Calu3 (cell line): Measurements from ENCODE around the gene CTSD. TPM values are rescaled to one million over a fixed set of nuclear protein-coding genes. Genes with fewer than 3 reads are reported as not detected.

ENCODE experiments used
- BruUV-seq: library from RNA; stranded (reverse); fragments of 400-500 nt; replicated peaks from 2 replicates; lab custom pipeline; 2021; lab: Mats Ljungman, UMichigan
- CTCF ChIA-PET: fragments of 300-600 bp; sonication (Branson Sonifier 250); formaldehyde crosslinking; loops from one replicate; lab custom pipeline; 2022; ENCODE audit warnings: antibody characterized with exemption; lab: Charles Lee
- DNase-seq: peaks from one replicate; pipeline ENCODE4 v3.0.0; 2022
- H3K27ac Mint-ChIP-seq: one replicate; pipeline ENCODE4 v1.8.0; 2022; ENCODE audit warnings: mixed read lengths; ENCODE audit not compliant: unreplicated experiment
- H3K27me3 Mint-ChIP-seq: one replicate; pipeline ENCODE4 v1.8.0; 2022; ENCODE audit warnings: mixed read lengths; ENCODE audit not compliant: unreplicated experiment
- H3K36me3 Mint-ChIP-seq: one replicate; pipeline ENCODE4 v1.8.0; 2022; ENCODE audit warnings: mild to moderate bottlenecking, moderate library complexity, mixed read lengths; ENCODE audit not compliant: insufficient read depth, unreplicated experiment
- H3K4me1 Mint-ChIP-seq: one replicate; pipeline ENCODE4 v1.8.0; 2022; ENCODE audit warnings: mild to moderate bottlenecking, low read depth, mixed read lengths; ENCODE audit not compliant: unreplicated experiment
- H3K4me3 Mint-ChIP-seq: one replicate; pipeline ENCODE4 v1.8.0; 2022; ENCODE audit warnings: mild to moderate bottlenecking, low read depth, moderate library complexity, mixed read lengths; ENCODE audit not compliant: unreplicated experiment
- H3K9me3 Mint-ChIP-seq: one replicate; pipeline ENCODE4 v1.8.0; 2022; ENCODE audit warnings: low read depth, mixed read lengths; ENCODE audit not compliant: unreplicated experiment
- intact Hi-C: fragments of 100-400 bp; cut with micrococcal nuclease; formaldehyde crosslinking; loops from one replicate; pipeline ENCODE4 v1.10.0; 2022; ENCODE audit not compliant: unreplicated experiment
- total RNA-seq: library from RNA; stranded (reverse); gene quantifications from 2 replicates; pipeline ENCODE4 v1.2.3, GENCODE V29; 2022
- TF ChIP-seq, protein P1 (sequence below): fragments of 200-600 bp; IDR thresholded peaks from one replicate; pipeline ENCODE4 v1.8.0; 2022; ENCODE audit warnings: antibody characterized with exemption; ENCODE audit not compliant: unreplicated experiment

The CTSD gene
- total RNA-seq, 1 experiment from 2014 or later, result 531 TPM

GRCh38 chr11:1768141-1768469 is 4.4 kb upstream of the CTSD start:
- Mint-ChIP-seq H3K4me1 (peaks cover 44% of the 10 kb centered on the region), H3K27me3 (no peaks in the 10 kb centered on the region), H3K27ac (no peak overlapping the region), H3K9me3 (no peaks in the 10 kb centered on the region), H3K36me3 (peaks cover 42% of the 10 kb centered on the region), H3K4me3 (no peak overlapping the region)
- intact Hi-C loops, result no loop called here
- CTCF ChIA-PET, result no interaction called here
- no peak for DNase-seq
- BruUV-seq, result no TSS peak
- TF ChIP-seq, protein P1, sequence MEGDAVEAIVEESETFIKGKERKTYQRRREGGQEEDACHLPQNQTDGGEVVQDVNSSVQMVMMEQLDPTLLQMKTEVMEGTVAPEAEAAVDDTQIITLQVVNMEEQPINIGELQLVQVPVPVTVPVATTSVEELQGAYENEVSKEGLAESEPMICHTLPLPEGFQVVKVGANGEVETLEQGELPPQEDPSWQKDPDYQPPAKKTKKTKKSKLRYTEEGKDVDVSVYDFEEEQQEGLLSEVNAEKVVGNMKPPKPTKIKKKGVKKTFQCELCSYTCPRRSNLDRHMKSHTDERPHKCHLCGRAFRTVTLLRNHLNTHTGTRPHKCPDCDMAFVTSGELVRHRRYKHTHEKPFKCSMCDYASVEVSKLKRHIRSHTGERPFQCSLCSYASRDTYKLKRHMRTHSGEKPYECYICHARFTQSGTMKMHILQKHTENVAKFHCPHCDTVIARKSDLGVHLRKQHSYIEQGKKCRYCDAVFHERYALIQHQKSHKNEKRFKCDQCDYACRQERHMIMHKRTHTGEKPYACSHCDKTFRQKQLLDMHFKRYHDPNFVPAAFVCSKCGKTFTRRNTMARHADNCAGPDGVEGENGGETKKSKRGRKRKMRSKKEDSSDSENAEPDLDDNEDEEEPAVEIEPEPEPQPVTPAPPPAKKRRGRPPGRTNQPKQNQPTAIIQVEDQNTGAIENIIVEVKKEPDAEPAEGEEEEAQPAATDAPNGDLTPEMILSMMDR, result no peak

DNA sequence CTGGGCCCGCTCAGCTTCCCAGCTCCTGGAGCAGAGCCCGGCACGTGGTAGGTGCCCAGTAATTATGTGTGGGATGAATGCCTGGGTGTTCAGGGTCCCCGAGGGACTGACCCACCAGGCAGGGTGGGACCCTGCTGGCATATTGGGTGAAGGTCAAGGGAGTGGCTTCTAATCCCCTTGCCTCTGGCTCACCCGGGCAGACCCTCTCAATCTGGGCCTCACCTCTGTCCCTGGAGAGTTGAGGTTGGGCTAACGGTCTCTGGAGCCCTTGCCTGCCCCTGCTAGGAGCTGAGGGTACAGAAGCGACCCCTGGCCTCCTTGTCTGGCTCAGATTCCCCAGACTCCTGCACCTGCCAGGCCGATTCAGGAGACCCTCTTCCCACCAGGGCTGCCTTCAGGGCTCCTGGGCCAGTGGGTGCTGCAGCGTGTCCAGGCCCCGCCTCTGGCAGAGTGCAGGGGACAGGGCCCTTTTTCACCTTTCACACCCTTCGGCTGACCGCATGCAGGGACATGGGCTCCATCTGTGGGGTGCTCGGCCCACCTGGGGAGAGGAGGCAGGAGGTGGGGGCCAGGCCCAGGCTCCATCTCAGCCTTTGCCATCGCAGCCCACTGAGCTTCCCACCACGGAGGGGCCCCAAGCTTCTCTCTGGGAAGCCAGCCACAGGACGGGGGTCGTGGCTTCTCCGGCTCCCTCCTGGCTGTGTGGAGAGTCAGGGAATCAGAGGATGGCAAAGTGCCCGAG is 3.8 kb upstream of the CTSD start:
- H3K4me3 Mint-ChIP-seq, result no peak overlapping the region
- peaks cover 42% of the 10 kb centered on the region for H3K36me3 Mint-ChIP-seq
- intact Hi-C loops, result no loop called here
- CTCF ChIA-PET, result no interaction called here
- no peak for DNase-seq
- H3K9me3 Mint-ChIP-seq, result no peaks in the 10 kb centered on the region
- H3K27me3 Mint-ChIP-seq, result no peaks in the 10 kb centered on the region
- H3K4me1 Mint-ChIP-seq, result peaks cover 38% of the 10 kb centered on the region
- no TSS peak for BruUV-seq
- no peak overlapping the region for H3K27ac Mint-ChIP-seq
- TF ChIP-seq, protein P1, result no peak

DNA sequence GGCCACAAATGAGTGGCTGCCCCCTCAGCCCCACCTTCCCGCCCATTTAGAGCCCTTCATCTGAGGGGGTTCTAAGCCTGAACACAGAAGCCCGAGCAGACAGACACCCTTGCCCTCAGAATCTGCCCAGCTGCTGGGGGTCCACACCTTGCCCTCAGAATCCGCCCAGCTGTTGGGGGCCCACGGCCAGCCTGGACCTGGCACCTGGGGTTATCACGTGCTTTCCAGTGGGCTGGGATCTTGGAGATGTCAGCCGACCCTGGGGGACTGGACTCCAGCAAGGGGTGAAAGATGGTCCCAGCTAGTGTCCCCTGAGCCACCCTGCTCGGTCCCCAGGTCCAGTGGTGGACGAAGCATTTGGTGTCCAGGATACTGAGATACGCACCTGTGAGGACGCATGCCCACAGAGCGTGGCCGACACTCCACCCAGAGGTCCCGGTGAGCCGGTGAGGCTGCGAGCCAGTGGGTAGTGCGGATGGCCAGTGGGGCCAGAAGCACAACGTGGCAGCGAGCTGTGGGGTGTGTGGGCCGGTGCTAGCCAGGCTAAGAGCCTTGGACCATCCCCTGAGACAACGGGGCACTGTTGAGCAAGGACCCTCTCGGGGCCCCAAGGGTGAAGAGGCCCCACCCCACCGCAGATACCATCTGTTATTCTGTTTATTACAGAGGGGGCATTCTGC is 3.1 kb upstream of the CTSD start:
- H3K36me3 Mint-ChIP-seq, result peaks cover 42% of the 10 kb centered on the region
- no peaks in the 10 kb centered on the region for H3K9me3 Mint-ChIP-seq
- CTCF ChIA-PET, result no interaction called here
- TF ChIP-seq, protein P1, result no peak
- H3K27me3 Mint-ChIP-seq, result no peaks in the 10 kb centered on the region
- peaks cover 37% of the 10 kb centered on the region for H3K4me1 Mint-ChIP-seq
- H3K4me3 Mint-ChIP-seq, result no peak overlapping the region
- H3K27ac Mint-ChIP-seq, result no peak overlapping the region
- DNase-seq, result no peak
- intact Hi-C loops, result no loop called here
- no TSS peak for BruUV-seq

GRCh38 chr11:1765871-1766718 is 2.4 kb upstream of the CTSD start:
- intact Hi-C loops, result no loop called here
- Mint-ChIP-seq H3K36me3 (peaks cover 43% of the 10 kb centered on the region), H3K4me3 (no peak overlapping the region), H3K4me1 (peaks cover 38% of the 10 kb centered on the region), H3K9me3 (no peaks in the 10 kb centered on the region), H3K27ac (no peak overlapping the region), H3K27me3 (no peaks in the 10 kb centered on the region)
- DNase-seq, result no peak
- no TSS peak for BruUV-seq
- TF ChIP-seq, protein P1, result no peak
- CTCF ChIA-PET, result no interaction called here
